GM13977 (cell line): Measurements from ENCODE around the gene IPO5.

Experiments
- DNase-seq: peaks from one replicate; pipeline ENCODE4 v3.0.0; 2012; ENCODE audit warnings: low spot score
- in situ Hi-C: fragments of 300-500 bp; cut with MboI; formaldehyde crosslinking; loops from one replicate; pipeline ENCODE4 v1.12.0; 2022; ENCODE audit warnings: low sequenced_read_pairs, low pct_unique_long_range_greater_than_20kb, mixed read lengths, inconsistent platforms; ENCODE audit not compliant: unreplicated experiment
- TF ChIP-seq, protein P1 (sequence below): IDR thresholded peaks from 2 replicates; pipeline ENCODE4 v1.5.1; 2012; ENCODE audit warnings: mild to moderate bottlenecking, control low read depth; ENCODE audit not compliant: insufficient read depth; ENCODE audit errors: extremely low read depth, missing control alignments

Gene IPO5

DNA sequence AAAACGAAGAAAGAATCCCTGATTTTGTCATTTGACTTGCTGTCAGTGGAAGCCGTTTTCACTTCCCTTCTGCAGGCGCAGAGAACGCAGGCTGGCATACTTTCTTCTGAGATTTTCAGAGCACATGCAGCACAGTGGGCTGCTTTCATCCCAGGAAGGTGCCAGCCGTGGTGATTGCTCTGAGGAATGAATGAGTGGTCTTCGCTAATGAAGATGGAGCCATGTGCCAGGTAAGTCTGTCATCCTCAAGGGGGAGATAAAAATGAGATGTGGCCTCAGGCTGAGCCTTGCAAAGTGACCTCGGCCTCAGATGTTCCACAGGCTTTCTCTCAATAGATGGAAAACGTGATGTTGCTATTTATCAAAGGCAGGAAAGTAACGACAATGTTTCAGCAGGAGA is 94.8 kb downstream of the IPO5 start:
- in situ Hi-C loops: no loop called here
- DNase-seq: no peak
- TF ChIP-seq, protein P1, sequence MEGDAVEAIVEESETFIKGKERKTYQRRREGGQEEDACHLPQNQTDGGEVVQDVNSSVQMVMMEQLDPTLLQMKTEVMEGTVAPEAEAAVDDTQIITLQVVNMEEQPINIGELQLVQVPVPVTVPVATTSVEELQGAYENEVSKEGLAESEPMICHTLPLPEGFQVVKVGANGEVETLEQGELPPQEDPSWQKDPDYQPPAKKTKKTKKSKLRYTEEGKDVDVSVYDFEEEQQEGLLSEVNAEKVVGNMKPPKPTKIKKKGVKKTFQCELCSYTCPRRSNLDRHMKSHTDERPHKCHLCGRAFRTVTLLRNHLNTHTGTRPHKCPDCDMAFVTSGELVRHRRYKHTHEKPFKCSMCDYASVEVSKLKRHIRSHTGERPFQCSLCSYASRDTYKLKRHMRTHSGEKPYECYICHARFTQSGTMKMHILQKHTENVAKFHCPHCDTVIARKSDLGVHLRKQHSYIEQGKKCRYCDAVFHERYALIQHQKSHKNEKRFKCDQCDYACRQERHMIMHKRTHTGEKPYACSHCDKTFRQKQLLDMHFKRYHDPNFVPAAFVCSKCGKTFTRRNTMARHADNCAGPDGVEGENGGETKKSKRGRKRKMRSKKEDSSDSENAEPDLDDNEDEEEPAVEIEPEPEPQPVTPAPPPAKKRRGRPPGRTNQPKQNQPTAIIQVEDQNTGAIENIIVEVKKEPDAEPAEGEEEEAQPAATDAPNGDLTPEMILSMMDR: no peak

DNA sequence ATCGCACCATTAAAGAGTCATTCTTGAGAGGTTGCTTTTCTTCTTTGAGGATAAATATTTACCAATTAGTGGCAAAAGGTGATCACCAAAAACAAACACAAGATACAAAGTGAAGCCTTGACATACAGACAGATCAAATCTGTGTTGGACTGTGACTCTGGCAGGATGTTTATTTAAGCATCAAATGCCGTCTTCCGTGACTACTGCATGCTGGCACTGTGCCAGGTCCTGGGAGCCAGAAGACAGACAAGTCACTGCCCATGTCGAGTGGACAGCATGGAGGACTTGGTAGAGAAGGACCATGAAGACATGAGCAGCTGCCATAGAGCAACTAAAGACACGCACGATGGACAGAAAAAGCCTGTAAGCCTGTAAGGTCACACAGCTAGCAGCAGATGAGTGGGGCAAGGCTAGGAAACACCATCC is 96.6 kb downstream of the IPO5 start:
- no peak for DNase-seq

DNA sequence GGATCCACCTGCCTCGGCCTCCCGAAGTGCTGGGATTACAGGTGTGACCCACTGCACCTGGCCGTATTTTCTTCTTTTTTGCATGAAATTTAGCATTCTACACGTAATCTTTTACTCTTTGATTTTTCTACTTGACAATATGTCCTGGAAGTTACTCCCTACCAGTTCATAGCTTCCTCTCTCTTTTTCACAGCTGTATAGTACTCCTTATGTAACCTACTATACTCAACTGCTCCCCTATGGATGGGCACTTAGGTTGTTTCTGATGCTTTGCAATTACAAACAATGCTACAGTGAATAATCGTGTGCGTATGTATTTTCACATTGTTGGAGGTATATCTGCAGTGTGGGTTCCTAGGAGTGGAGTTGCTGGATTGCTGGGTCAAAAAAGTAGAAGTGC is 98.9 kb downstream of the IPO5 start:
- no peak for DNase-seq
- in situ Hi-C loops: no loop called here
- TF ChIP-seq, protein P1: no peak

More for the DNA sequence above, 96.6 kb downstream of the IPO5 start:
- in situ Hi-C loops: no loop called here
- TF ChIP-seq, protein P1: no peak

DNA sequence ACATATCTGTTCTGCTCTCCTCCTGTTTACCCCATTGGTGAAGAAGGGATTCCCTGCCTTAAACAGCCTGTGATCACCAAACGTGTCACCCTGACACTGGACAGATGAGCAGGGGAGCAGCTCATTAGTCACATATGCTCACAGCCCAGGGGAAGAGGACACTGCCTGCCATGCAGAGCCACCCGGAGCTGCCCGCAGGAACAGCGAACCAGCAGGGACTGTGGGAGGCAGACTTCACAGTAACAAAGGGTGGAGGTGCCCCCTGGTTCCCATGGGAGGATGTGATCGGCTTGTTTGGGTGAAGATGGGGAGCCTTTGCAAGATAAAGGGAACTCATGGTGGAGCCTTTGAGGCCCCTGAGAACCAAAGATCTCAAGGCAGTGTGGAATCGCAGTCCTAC is 100.8 kb downstream of the IPO5 start:
- in situ Hi-C loops: no loop called here
- DNase-seq: no peak
- TF ChIP-seq, protein P1: no peak

DNA sequence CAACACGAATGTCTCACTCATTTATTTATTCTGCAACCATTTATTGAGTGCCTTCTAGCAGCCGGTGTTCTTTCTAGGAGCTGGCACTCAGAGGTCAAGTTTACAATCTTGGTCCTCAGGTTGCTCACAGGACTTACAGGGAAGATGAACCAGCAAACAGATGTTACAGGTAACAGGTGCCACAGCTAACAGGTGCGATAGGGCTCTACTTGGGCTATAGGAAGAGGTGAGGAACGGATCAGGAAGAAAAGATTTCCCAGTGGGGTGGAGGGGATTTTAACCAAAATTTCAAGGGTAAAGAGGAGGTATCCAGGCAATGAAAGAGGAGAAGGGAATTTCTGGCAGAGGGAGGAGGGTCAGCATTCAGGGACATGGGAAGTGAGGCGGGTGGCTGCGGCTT is 102.1 kb downstream of the IPO5 start:
- DNase-seq: no peak
- TF ChIP-seq, protein P1: no peak
- in situ Hi-C loops: no loop called here

DNA sequence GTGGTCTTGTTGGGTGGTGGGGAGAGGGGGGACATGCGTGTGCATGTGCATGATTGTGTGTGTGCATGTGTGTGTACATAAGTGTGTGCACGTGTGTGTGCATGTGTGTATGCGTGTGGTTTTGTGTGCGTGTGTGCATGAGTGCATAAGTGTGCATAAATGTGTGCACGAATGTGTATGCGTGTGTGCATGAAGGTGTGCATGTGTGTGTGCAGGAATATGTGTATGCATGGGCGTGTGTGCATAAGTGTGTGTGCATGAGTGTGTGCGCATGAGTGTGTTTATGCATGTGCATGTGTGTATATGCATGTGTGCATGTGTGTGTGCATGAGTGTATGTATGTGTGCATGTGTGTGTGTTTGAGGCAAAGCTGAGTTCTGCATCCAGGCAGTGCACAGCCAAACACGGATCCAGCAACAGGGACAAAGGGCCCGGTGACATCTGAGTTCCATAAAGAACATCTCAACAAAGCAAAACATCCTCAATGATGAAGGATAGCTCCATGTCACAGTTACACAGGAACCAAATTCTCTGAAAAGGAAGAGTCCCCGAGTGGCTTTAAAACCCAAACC is 103.5 kb downstream of the IPO5 start:
- DNase-seq: no peak
- TF ChIP-seq, protein P1: no peak
- in situ Hi-C loops: no loop called here
